Heart left ventricle (tissue), 13 donors: ENCODE measurements around the gene FBXW7.

Experiments used
- CTCF ChIP-seq, 12 donors: fragments of 200-600 bp; sonication (generic) in 4 of 12; IDR thresholded peaks; one replicate each; pipeline versions ENCODE4 v1.5.0 to v1.8.0; 2018 to 2022; ENCODE audit warnings: antibody characterized with exemption in 12 of 12, mild to moderate bottlenecking in 5 of 12
- POLR2A ChIP-seq, 2 donors: fragments of 450-650 bp; IDR thresholded peaks; one replicate each; pipeline ENCODE4 v1.6.1; 2017; ENCODE audit warnings: antibody characterized with exemption in 2 of 2, mild to moderate bottlenecking in 2 of 2, moderate library complexity in 2 of 2
- donor health status: ischemic (EF 13 %, LVEDD 7.1; RV severe dilation, severe dysfunction).
- donor health status: DM: no; HTN: yes; CAD: no.
- donor health status: DM: no; HTN: no; CAD: no.
- donor health status: ischemic (EF 25% LVEDD 6.9; RV normal size, moderate dysfunction).
- donor health status: ischemic (EF 25% LVEDD 5.7; RV mildly dilated, moderate dysfunction).
- donor health status: ischemic (EF 35%, LVEDD 5.7; RV mildly dilated, moderate dysfunction).
- donor health status: nonischemic (EF 11% LVEDD 7.7; RV severe dilation, severe dysfunction).
- donor health status: DM: yes; HTN: yes; CAD: no.
- donor health status: PGD.
- donor health status: ischemic (EF 29% LVEDD 5.4; RV normal size, mild dysfunction).
- donor health status: nonischemic (EF 23%, LVEDD 6.1; RV moderate dilation, normal function).

DNA sequence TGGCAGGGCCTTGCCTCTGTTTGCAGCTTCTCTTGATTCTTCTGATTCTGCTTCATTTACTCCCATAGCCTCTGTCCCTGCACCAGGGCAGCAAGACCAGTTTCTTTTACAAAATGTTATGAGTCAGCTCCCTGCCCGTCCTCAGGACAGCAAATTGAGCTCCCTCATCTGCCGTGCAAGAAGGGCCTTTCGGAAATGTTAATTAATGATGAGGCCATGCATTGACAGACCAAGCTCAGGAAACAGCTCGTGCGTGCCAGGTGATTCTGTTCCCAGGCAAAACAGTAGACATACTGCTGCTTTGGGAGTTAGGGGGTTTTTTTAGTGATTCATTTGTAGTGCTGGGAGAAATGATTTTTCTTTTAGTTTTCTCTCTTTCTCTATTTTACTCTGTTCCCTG is 231.7 kb downstream of the FBXW7 start:
- no peak for TF ChIP-seq CTCF (IDR thresholded peaks at IDR 0.05)
- no peak for TF ChIP-seq POLR2A (IDR thresholded peaks at IDR 0.05)
